H1 (cell line): Measurements from ENCODE around the gene CXCL17. TPM values are rescaled to one million over a fixed set of nuclear protein-coding genes. Genes with fewer than 3 reads are reported as not detected.

Experiments used
- SP1 ChIP-seq: IDR thresholded peaks from 2 replicates; pipeline ENCODE4 v1.6.1; 2011; ENCODE audit warnings: low read depth, low read length
- SRF ChIP-seq: IDR thresholded peaks from 2 replicates; pipeline ENCODE4 v1.6.1; 2011; ENCODE audit warnings: mild to moderate bottlenecking, low read depth, low read length, moderate library complexity
- polyA plus RNA-seq, 7 experiments: library from polyadenylated mRNA; depleted of rRNA in 3 of 7; stranded (reverse) in 5 of 7; unstranded in 2 of 7; fragments of >200 nt in 5 of 7; fragments of 200-250 nt in 2 of 7; gene quantifications; 1 replicate in 5 of 7; 2 replicates in 1 of 7; 4 replicates in 1 of 7; pipeline versions ENCODE4 v1.2.1 to v1.2.3, GENCODE V29; 2011 to 2013; ENCODE audit warnings: missing spikeins in 2 of 7, mixed read lengths in 2 of 7
- total RNA-seq: library from RNA; stranded (reverse); fragmentation: NEBNext Ultra II Directional; extraction: Animal tissue kit (Norgen Biotek cat#: 25700); gene quantifications from 2 replicates; pipeline ENCODE4 v1.2.1, GENCODE V29; 2021
- TF ChIP-seq, protein P1 (sequence below): fragments of 300-600 bp; sonication (generic); IDR thresholded peaks from 2 replicates; pipeline ENCODE4 v1.7.1; 2012; ENCODE audit warnings: low read length, moderate library complexity, mild to moderate bottlenecking, inconsistent platforms; ENCODE audit not compliant: insufficient replicate concordance
- TF ChIP-seq, protein P2 (sequence below): IDR thresholded peaks from 2 replicates; pipeline ENCODE4 v1.6.1; 2011; ENCODE audit warnings: low read length, improper control_type of control experiment

CXCL17 gene
- total and polyA plus RNA-seq, 2 of the 8 experiments (the other 6 are each of a cell fraction or from before 2014, with no cell fraction given), result not detected

DNA sequence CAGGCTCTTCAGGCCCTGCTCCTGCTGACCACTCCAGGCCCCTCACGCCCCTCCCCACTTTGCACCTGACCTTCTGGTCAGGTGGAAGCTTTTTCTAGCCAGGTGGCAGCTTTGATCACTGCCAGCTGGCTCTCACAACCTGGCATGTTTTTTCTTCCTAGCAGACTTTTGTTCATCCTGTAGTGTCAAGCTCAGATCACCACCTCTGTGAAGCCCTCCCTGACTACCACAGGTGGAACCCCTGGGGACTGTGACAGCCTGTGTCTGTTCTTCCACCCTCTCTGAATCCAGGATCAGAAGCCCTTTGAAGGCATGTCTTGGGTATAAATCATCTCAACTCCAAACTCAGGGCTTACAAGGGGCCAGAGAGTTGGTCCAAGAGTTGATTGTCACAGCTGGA is 42.3 kb downstream of the CXCL17 start (continued):
- TF ChIP-seq, protein P1, sequence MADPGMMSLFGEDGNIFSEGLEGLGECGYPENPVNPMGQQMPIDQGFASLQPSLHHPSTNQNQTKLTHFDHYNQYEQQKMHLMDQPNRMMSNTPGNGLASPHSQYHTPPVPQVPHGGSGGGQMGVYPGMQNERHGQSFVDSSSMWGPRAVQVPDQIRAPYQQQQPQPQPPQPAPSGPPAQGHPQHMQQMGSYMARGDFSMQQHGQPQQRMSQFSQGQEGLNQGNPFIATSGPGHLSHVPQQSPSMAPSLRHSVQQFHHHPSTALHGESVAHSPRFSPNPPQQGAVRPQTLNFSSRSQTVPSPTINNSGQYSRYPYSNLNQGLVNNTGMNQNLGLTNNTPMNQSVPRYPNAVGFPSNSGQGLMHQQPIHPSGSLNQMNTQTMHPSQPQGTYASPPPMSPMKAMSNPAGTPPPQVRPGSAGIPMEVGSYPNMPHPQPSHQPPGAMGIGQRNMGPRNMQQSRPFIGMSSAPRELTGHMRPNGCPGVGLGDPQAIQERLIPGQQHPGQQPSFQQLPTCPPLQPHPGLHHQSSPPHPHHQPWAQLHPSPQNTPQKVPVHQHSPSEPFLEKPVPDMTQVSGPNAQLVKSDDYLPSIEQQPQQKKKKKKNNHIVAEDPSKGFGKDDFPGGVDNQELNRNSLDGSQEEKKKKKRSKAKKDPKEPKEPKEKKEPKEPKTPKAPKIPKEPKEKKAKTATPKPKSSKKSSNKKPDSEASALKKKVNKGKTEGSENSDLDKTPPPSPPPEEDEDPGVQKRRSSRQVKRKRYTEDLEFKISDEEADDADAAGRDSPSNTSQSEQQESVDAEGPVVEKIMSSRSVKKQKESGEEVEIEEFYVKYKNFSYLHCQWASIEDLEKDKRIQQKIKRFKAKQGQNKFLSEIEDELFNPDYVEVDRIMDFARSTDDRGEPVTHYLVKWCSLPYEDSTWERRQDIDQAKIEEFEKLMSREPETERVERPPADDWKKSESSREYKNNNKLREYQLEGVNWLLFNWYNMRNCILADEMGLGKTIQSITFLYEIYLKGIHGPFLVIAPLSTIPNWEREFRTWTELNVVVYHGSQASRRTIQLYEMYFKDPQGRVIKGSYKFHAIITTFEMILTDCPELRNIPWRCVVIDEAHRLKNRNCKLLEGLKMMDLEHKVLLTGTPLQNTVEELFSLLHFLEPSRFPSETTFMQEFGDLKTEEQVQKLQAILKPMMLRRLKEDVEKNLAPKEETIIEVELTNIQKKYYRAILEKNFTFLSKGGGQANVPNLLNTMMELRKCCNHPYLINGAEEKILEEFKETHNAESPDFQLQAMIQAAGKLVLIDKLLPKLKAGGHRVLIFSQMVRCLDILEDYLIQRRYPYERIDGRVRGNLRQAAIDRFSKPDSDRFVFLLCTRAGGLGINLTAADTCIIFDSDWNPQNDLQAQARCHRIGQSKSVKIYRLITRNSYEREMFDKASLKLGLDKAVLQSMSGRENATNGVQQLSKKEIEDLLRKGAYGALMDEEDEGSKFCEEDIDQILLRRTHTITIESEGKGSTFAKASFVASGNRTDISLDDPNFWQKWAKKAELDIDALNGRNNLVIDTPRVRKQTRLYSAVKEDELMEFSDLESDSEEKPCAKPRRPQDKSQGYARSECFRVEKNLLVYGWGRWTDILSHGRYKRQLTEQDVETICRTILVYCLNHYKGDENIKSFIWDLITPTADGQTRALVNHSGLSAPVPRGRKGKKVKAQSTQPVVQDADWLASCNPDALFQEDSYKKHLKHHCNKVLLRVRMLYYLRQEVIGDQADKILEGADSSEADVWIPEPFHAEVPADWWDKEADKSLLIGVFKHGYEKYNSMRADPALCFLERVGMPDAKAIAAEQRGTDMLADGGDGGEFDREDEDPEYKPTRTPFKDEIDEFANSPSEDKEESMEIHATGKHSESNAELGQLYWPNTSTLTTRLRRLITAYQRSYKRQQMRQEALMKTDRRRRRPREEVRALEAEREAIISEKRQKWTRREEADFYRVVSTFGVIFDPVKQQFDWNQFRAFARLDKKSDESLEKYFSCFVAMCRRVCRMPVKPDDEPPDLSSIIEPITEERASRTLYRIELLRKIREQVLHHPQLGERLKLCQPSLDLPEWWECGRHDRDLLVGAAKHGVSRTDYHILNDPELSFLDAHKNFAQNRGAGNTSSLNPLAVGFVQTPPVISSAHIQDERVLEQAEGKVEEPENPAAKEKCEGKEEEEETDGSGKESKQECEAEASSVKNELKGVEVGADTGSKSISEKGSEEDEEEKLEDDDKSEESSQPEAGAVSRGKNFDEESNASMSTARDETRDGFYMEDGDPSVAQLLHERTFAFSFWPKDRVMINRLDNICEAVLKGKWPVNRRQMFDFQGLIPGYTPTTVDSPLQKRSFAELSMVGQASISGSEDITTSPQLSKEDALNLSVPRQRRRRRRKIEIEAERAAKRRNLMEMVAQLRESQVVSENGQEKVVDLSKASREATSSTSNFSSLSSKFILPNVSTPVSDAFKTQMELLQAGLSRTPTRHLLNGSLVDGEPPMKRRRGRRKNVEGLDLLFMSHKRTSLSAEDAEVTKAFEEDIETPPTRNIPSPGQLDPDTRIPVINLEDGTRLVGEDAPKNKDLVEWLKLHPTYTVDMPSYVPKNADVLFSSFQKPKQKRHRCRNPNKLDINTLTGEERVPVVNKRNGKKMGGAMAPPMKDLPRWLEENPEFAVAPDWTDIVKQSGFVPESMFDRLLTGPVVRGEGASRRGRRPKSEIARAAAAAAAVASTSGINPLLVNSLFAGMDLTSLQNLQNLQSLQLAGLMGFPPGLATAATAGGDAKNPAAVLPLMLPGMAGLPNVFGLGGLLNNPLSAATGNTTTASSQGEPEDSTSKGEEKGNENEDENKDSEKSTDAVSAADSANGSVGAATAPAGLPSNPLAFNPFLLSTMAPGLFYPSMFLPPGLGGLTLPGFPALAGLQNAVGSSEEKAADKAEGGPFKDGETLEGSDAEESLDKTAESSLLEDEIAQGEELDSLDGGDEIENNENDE, result no peak
- TF ChIP-seq SP1 (no peak), SRF (no peak)
- TF ChIP-seq, protein P2, sequence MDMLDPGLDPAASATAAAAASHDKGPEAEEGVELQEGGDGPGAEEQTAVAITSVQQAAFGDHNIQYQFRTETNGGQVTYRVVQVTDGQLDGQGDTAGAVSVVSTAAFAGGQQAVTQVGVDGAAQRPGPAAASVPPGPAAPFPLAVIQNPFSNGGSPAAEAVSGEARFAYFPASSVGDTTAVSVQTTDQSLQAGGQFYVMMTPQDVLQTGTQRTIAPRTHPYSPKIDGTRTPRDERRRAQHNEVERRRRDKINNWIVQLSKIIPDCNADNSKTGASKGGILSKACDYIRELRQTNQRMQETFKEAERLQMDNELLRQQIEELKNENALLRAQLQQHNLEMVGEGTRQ, result no peak
